ENCODE results near the gene RIC8B.

- TF ChIP-seq EZH2 (IDR thresholded peaks at IDR 0.05; ENCODE audit: borderline replicate concordance, low read length) (no peak), CTCF (IDR thresholded peaks at IDR 0.05; ENCODE audit: low read length) (no peak)
Measured at GRCh38 chr12:106911581-106911980, 137.1 kb downstream of the RIC8B start.
